ENCODE results near the gene IL15RA. TPM values are rescaled to one million over a fixed set of nuclear protein-coding genes. Genes with fewer than 3 reads are reported as not detected.

IL15RA gene
- total RNA-seq, 2 donors from 2014 or later, result 9.6 to 30.5 TPM

DNA sequence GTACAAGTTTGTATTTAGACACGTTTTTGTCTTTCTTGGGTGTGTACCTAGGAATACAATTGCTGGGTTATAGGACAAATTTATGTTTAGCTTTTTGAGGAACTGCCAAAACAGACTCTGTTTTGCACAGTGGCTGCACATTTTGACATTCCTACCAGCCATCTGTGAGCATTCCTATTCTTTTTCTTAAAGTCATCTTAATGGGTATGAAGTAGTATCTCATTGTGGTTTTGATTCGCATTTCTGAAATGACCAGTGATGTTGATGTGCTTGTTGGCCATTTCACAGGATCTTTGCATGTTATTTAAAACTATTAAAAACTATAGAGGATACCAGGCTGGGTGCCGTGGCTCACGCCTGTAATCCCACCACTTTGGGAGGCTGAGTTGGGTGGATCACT is 32.6 kb upstream of the IL15RA start:
- Histone ChIP-seq H3K36me3 (no peaks in the 10 kb centered on the region), H3K4me3 (no peak overlapping the region), H3K27me3 (no peaks in the 10 kb centered on the region), H3K4me1 (no peaks in the 10 kb centered on the region), H3K27ac (no peak overlapping the region), H3K9me3 (peaks cover 0 to 10% of the 10 kb centered on the region in 2 donors)
- no peak for TF ChIP-seq CTCF (IDR thresholded peaks at IDR 0.05)
- DNase-seq (ENCODE audit: low spot score), result no peak

DNA sequence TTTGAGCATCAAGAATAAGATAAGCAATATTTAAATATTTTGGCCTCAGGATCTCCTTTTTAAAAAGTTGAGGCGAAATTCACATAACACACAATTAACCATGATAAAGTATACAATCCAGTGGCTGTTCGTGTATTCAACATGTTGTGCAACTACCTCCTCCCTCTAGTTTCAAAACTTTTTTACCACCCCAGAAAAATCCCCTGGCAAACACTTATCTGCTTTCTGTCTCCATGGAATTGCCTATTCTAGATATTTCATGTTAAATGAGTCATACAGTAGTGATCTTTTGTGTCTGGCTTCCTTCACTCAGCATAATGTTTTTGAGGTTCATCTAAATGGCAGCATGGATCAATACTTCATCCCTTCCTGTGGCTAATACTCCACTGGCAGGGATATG is 31.8 kb upstream of the IL15RA start:
- Histone ChIP-seq H3K27me3 (no peaks in the 10 kb centered on the region), H3K36me3 (no peaks in the 10 kb centered on the region), H3K27ac (peak overlapping the region in 1 of 2 donors; percentile 38), H3K9me3 (peaks cover 0 to 10% of the 10 kb centered on the region in 2 donors), H3K4me3 (peak overlapping the region in 1 of 2 donors; percentile 27), H3K4me1 (no peaks in the 10 kb centered on the region)
- TF ChIP-seq CTCF (IDR thresholded peaks at IDR 0.05), result no peak
- DNase-seq (ENCODE audit: low spot score), result no peak

DNA sequence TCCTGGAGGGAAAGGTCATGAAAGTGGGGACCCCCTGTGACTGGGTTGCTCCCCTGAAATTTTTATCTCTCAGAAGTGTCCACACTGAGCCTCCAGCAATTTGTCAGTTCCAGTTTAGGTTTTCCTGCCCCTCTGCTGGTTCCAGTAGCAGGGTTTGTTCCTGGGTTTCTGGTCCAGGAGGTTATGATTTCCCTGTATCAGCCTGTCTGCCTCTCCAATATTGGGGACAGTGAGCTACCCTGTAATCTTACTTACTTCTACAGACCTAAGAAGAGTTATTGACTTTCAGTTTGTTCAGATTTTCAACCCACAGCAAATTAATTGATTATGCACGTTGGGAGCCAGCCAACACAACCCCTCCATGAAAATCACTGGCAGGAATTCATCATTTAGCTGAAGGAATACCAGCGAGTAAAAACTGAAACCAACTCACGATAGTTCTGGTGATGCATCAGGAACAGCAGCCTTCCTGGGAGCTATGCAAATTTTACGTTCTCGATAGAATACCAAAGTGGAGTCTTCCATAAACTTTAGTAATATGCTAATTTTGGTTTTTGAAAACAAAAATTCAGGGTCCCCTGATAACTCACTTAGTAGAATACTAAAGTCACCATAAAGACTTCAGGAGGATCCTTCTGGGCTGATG is 31.3 kb upstream of the IL15RA start:
- peak overlapping the region in 1 of 2 donors; percentile 38 for H3K27ac ChIP-seq
- no peaks in the 10 kb centered on the region for H3K4me1 ChIP-seq

GRCh38 chr10:6006991-6007390 is 29.6 kb upstream of the IL15RA start:
- H3K27ac ChIP-seq, result no peak overlapping the region
- H3K4me1 ChIP-seq, result no peaks in the 10 kb centered on the region
- TF ChIP-seq CTCF (IDR thresholded peaks at IDR 0.05), result no peak
- H3K9me3 ChIP-seq, result peaks cover 0 to 10% of the 10 kb centered on the region in 2 donors
- no peak overlapping the region for H3K4me3 ChIP-seq
- no peaks in the 10 kb centered on the region for H3K27me3 ChIP-seq
- DNase-seq (ENCODE audit: low spot score), result no peak
- H3K36me3 ChIP-seq, result no peaks in the 10 kb centered on the region

More for the DNA sequence above, 31.3 kb upstream of the IL15RA start:
- no peaks in the 10 kb centered on the region for H3K27me3 ChIP-seq
- H3K4me3 ChIP-seq, result peak overlapping the region in 1 of 2 donors; percentile 27
- no peak for TF ChIP-seq CTCF (IDR thresholded peaks at IDR 0.05)
- DNase-seq (ENCODE audit: low spot score), result no peak
- peaks cover 0 to 10% of the 10 kb centered on the region in 2 donors for H3K9me3 ChIP-seq
- H3K36me3 ChIP-seq, result no peaks in the 10 kb centered on the region

DNA sequence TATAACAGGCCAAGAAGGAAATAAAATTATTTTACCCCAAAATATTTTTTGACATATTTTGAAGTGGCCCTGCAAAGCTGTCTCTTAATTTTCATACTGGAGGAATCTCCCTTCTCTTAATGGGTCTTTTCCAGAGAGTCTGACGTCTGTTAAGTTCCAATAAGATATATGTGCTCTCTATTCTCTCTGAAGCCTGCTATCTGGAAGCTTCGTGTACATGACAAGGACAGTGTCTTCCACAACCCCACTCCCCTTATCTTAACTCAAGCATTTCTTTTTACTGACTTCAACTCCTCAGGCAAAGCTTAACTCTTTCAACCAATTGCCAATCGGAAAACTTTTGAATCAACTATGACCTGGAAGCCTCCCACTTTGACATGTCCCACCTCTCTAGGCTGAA is 29.2 kb upstream of the IL15RA start:
- Histone ChIP-seq H3K4me1 (no peaks in the 10 kb centered on the region), H3K4me3 (no peak overlapping the region), H3K27ac (no peak overlapping the region), H3K27me3 (no peaks in the 10 kb centered on the region), H3K9me3 (peaks cover 0 to 10% of the 10 kb centered on the region in 2 donors), H3K36me3 (no peaks in the 10 kb centered on the region)
- DNase-seq (ENCODE audit: low spot score), result no peak
- no peak for TF ChIP-seq CTCF (IDR thresholded peaks at IDR 0.05)
